MCF 10A (cell line): ENCODE measurements around the gene RAD51B. TPM values are rescaled to one million over a fixed set of nuclear protein-coding genes. Genes with fewer than 3 reads are reported as not detected.

Source experiments
- BruUV-seq: library from RNA; stranded (reverse); fragments of 400-500 nt; replicated peaks from 2 replicates; lab custom pipeline; 2021; lab: Mats Ljungman, UMichigan
- CTCF ChIA-PET: fragments of 300-600 bp; sonication (Branson Sonifier 250); formaldehyde crosslinking; extraction: SDS; loops from one replicate; lab custom pipeline; 2021; ENCODE audit warnings: antibody characterized with exemption, inconsistent platforms; lab: Yijun Ruan, JAX
- POLR2A ChIA-PET: fragments of 300-600, 350-650 bp; sonication (Branson Sonifier 250); formaldehyde crosslinking; extraction: SDS; loops from one replicate; lab custom pipeline; 2020; ENCODE audit warnings: antibody characterized with exemption, inconsistent platforms; lab: Yijun Ruan, JAX
- DNase-seq: peaks from one replicate; pipeline ENCODE4 v3.0.0-alpha.2; 2018; ENCODE audit not compliant: unreplicated experiment
- H3K27ac Mint-ChIP-seq: one replicate; pipeline ENCODE4 v1.8.0; 2022; ENCODE audit warnings: mild to moderate bottlenecking, low read depth, mixed read lengths; ENCODE audit not compliant: unreplicated experiment
- H3K27me3 Mint-ChIP-seq: one replicate; pipeline ENCODE4 v1.8.0; 2022; ENCODE audit warnings: mixed read lengths; ENCODE audit not compliant: insufficient read depth, unreplicated experiment
- H3K36me3 Mint-ChIP-seq: one replicate; pipeline ENCODE4 v1.8.0; 2022; ENCODE audit warnings: mild to moderate bottlenecking, moderate library complexity, mixed read lengths; ENCODE audit not compliant: insufficient read depth, unreplicated experiment
- H3K4me1 Mint-ChIP-seq: one replicate; pipeline ENCODE4 v1.8.0; 2022; ENCODE audit warnings: mixed read lengths; ENCODE audit not compliant: insufficient read depth, unreplicated experiment
- H3K4me3 Mint-ChIP-seq: one replicate; pipeline ENCODE4 v1.8.0; 2022; ENCODE audit warnings: mild to moderate bottlenecking, moderate library complexity, mixed read lengths; ENCODE audit not compliant: unreplicated experiment
- H3K9me3 Mint-ChIP-seq: one replicate; pipeline ENCODE4 v1.8.0; 2022; ENCODE audit warnings: mixed read lengths; ENCODE audit not compliant: unreplicated experiment
- CTCF ChIP-seq: fragments of 200-600 bp; IDR thresholded peaks from one replicate; pipeline ENCODE4 v1.8.0; 2022; ENCODE audit warnings: antibody characterized with exemption, mild to moderate bottlenecking; ENCODE audit not compliant: unreplicated experiment
- intact Hi-C: fragments of 100-400 bp; cut with micrococcal nuclease; formaldehyde crosslinking; loops from 2 replicates; pipeline ENCODE4 v1.14.1; 2022
- total RNA-seq: library from RNA; stranded (reverse); gene quantifications from 2 replicates; pipeline ENCODE4 v1.2.3, GENCODE V29; 2022

Gene RAD51B
- total RNA-seq, 1 experiment from 2014 or later: 14.6 TPM

- Mint-ChIP-seq H3K4me1 (no peaks in the 10 kb centered on the region), H3K4me3 (no peak overlapping the region), H3K36me3 (no peaks in the 10 kb centered on the region), H3K9me3 (no peaks in the 10 kb centered on the region), H3K27me3 (no peaks in the 10 kb centered on the region), H3K27ac (no peak overlapping the region)
- intact Hi-C loops: no loop called here
- CTCF ChIA-PET: interaction anchor here (0.5 to 1.3 kb wide), 3 partner anchors 16 to 991 kb away, joined by 4 to 5 read pairs (median 4); no protein-coding TSS in a partner anchor
- POLR2A ChIA-PET: no interaction called here
- no TSS peak for BruUV-seq
- no peak for DNase-seq
- no peak for TF ChIP-seq CTCF
Measured at GRCh38 chr14:67852926-67853604, 33.5 kb downstream of the RAD51B start.

DNA sequence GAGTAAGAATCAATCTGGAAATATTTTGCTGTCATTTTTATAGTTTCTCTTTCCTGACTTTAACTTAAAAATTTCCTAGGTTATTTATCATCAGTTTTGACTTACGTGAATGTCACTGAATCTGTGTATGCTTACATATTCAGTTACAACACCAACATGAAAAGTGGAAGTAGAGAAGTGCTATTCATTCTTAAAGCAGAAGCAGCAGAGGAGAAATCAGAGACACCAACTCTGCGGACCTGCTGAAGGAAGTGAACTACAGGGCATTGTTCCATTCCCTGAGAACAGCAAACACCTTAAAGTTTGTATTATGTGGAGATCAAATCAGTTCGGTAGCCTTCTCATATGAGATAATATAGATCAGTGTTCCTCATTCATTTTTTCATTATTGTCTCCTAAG is 34.1 kb downstream of the RAD51B start:
- intact Hi-C loops: no loop called here
- no peak overlapping the region for H3K27ac Mint-ChIP-seq

DNA sequence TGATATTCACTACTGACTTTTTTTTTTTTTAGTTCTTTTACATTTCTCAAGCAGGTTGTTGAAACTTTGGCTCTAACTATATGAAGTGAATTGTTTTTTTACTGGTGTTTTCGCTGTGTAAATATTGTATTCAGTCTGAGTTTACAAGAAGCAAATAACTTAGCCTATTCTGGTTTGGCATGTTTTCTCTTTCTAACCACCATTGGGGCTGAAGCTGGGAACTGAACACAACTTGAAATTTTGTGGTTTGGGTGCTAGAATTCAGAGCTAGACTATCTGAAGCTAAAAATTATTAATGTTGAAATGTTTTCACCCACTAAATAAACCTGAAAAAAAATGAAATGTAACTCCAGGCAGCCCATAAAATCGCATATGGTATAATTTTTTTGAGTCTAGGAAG is 37.2 kb downstream of the RAD51B start:
- ChIA-PET POLR2A (interaction anchor here (0.5 to 0.7 kb wide), 2 partner anchors 10 to 191 kb away, joined by 3 read pairs; no protein-coding TSS in a partner anchor), CTCF (interaction anchor here (2.1 kb wide), 1 partner anchor 19 kb away, joined by 9 read pairs; no protein-coding TSS in a partner anchor)
- intact Hi-C loops: no loop called here
- no peak for TF ChIP-seq CTCF
- no peak overlapping the region for H3K4me3 Mint-ChIP-seq
- no TSS peak for BruUV-seq
- H3K27ac Mint-ChIP-seq: no peak overlapping the region
- H3K9me3 Mint-ChIP-seq: no peaks in the 10 kb centered on the region
- H3K27me3 Mint-ChIP-seq: no peaks in the 10 kb centered on the region
- no peaks in the 10 kb centered on the region for H3K36me3 Mint-ChIP-seq
- DNase-seq: no peak
- H3K4me1 Mint-ChIP-seq: no peaks in the 10 kb centered on the region

More for the DNA sequence above, 34.1 kb downstream of the RAD51B start:
- TF ChIP-seq CTCF: no peak
- ChIA-PET POLR2A (no interaction called here), CTCF (interaction anchor here (2.2 kb wide), 1 partner anchor 16 kb away, joined by 6 read pairs; no protein-coding TSS in a partner anchor)
- BruUV-seq: no TSS peak
- no peaks in the 10 kb centered on the region for H3K4me1 Mint-ChIP-seq
- H3K9me3 Mint-ChIP-seq: no peaks in the 10 kb centered on the region
- no peak for DNase-seq
- H3K27me3 Mint-ChIP-seq: no peaks in the 10 kb centered on the region
- H3K4me3 Mint-ChIP-seq: no peak overlapping the region
- H3K36me3 Mint-ChIP-seq: no peaks in the 10 kb centered on the region

DNA sequence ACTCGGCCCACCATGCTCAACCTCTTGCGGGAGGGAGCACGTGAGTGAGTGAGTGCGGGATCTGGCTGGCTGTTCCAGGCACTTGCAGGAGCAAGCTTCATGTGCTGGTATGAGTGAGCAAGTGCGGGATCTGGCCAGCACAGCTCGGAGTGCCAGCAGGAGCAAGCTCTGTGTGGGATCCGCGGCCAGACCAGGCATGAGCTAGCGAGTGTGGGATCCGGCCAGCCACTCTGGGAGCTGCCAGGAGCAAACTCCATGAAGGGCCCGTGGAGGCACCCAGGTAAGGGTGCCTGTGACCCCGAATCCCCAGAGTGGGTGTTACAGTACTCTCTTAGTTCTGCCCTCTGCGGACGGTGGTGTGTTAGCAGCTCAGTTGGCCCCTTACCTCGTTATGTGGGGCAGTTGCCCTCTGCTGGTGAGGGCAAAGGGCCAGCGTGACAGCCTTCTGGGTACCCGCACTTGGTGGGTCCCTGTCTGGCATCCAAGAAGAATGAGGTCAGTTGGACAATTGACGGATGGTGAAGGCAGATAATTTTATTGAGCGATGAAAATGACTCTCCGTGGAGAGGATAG is 38.3 kb downstream of the RAD51B start:
- Mint-ChIP-seq H3K27me3 (no peaks in the 10 kb centered on the region), H3K9me3 (no peaks in the 10 kb centered on the region), H3K4me3 (no peak overlapping the region), H3K27ac (no peak overlapping the region), H3K36me3 (no peaks in the 10 kb centered on the region), H3K4me1 (no peaks in the 10 kb centered on the region)
- intact Hi-C loops: no loop called here
- DNase-seq: no peak
- no TSS peak for BruUV-seq
- POLR2A ChIA-PET: interaction anchor here (0.6 kb wide), 1 partner anchor 815 kb away, joined by 3 read pairs; no protein-coding TSS in a partner anchor
- TF ChIP-seq CTCF: no peak
- CTCF ChIA-PET: interaction anchor here (2.1 kb wide), 1 partner anchor 20 kb away, joined by 9 read pairs; no protein-coding TSS in a partner anchor
